Measurements from ENCODE around the gene NRF1. TPM values are rescaled to one million over a fixed set of nuclear protein-coding genes. Genes with fewer than 3 reads are reported as not detected.

NRF1 gene
- total RNA-seq, 1 donor from 2014 or later = 19.3 TPM

DNA sequence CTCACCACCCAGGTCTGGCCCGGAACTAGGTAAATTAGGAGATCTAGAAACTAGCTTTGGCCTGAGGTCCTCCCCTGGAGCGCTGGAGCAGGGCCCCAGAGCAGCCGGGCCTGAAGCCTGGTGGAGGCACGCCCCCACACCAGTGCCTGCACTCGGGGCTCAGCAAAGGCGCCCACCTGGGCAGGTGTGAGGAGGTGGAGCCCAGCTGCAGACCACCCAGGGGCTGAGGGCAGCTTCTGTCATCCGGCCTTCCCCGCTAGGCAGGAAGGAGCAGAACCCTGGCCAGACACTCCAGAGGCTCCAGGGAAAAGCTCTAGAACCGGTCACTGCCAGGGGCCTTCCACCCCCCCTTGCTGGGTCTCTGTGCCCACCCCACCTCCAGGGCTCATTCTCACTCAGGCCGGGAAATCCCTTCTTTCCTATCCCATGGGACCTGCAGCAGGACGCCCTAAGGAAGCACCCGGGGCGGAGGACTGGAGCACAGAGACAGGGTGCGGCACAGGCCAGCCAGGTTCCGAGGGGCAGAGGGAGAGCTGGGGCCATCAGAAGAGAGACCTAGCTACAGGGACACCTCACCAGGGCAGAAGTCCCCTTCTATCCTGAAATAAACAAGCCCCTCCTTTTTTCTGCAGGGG is 161.2 kb downstream of the NRF1 start:
- Histone ChIP-seq H3K36me3 (no peaks in the 10 kb centered on the region), H3K27me3 (peaks cover 19% of the 10 kb centered on the region), H3K9me3 (no peaks in the 10 kb centered on the region), H3K27ac (no peak overlapping the region), H3K4me1 (no peaks in the 10 kb centered on the region), H3K4me3 (no peak overlapping the region)
- ATAC-seq = no peak
- TF ChIP-seq, protein P1, sequence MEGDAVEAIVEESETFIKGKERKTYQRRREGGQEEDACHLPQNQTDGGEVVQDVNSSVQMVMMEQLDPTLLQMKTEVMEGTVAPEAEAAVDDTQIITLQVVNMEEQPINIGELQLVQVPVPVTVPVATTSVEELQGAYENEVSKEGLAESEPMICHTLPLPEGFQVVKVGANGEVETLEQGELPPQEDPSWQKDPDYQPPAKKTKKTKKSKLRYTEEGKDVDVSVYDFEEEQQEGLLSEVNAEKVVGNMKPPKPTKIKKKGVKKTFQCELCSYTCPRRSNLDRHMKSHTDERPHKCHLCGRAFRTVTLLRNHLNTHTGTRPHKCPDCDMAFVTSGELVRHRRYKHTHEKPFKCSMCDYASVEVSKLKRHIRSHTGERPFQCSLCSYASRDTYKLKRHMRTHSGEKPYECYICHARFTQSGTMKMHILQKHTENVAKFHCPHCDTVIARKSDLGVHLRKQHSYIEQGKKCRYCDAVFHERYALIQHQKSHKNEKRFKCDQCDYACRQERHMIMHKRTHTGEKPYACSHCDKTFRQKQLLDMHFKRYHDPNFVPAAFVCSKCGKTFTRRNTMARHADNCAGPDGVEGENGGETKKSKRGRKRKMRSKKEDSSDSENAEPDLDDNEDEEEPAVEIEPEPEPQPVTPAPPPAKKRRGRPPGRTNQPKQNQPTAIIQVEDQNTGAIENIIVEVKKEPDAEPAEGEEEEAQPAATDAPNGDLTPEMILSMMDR (IDR thresholded peaks at IDR 0.05) = no peak
- intact Hi-C loops (cut with DNase I) = no loop called here
- no peak for DNase-seq

DNA sequence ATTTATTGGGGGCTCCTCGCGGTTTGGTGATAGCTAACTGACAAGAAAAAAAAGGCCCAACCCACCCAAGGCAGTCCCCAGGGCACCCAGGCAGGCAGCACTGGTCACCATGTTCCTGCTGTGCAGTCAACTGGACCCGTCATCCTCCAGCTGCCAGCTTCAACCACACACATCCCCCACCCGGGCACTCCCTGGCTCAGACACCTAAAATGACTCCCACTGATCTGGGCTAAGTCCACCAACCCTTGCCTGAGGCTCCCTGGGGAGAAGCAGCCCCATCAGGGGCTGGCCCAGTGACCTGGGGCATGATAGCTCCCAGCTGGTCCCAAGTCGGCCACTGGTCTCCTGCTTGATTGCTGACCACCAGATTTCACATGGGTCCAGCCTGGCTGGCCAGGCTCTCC is 161.8 kb downstream of the NRF1 start:
- DNase-seq = no peak
- no peaks in the 10 kb centered on the region for H3K9me3 ChIP-seq
- no peak overlapping the region for H3K27ac ChIP-seq
- H3K4me3 ChIP-seq = no peak overlapping the region
- intact Hi-C loops (cut with DNase I) = no loop called here
- peaks cover 25% of the 10 kb centered on the region for H3K27me3 ChIP-seq
- TF ChIP-seq, protein P1 (IDR thresholded peaks at IDR 0.05) = no peak
- no peak for ATAC-seq
- H3K36me3 ChIP-seq = no peaks in the 10 kb centered on the region
- peaks cover under 1% of the 10 kb centered on the region for H3K4me1 ChIP-seq

DNA sequence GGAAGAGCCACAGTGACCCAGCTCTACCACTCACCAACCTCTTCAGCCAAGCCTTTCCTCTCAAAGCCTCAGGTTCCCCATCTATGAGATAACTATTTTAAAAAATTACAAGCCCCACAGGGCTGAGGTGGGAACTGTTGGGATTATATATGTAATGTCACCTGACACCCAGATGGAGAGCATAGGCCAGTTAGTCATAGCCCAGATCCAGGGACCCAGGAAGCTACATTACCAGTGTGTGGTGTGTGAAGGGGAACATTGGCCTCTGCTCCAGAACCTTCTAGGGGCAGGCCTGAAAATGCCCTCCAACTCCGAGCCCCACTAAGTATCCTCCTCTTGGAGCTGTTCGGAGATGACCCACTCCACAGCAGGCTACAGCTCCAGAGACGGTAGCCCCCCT is 162.4 kb downstream of the NRF1 start:
- DNase-seq = no peak
- Histone ChIP-seq H3K9me3 (no peaks in the 10 kb centered on the region), H3K4me1 (peaks cover 6% of the 10 kb centered on the region), H3K27me3 (peaks cover 30% of the 10 kb centered on the region), H3K36me3 (no peaks in the 10 kb centered on the region), H3K4me3 (no peak overlapping the region), H3K27ac (no peak overlapping the region)
- TF ChIP-seq, protein P1 (IDR thresholded peaks at IDR 0.05) = no peak
- intact Hi-C loops (cut with DNase I) = no loop called here
- no peak for ATAC-seq

DNA sequence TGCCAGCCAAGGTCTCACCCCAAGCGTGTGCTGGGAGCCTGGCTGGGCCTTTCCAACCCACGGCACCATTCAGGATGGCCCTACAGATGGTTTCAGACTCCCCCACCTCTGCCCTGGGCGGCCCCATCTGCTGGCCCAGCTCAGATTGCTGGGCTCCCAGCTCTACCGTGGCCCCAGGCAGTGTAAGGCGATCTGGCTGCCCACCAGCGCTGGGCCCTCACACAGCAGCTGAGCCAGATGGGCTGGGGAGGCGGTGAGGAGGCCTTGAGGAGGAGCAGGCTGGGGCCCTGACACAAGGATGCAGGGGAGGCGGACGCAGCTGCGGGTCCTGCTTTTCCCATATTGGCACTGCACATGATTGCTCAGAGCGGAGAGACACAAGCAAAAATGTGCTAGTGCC is 162.8 kb downstream of the NRF1 start:
- Histone ChIP-seq H3K36me3 (no peaks in the 10 kb centered on the region), H3K27me3 (peaks cover 35% of the 10 kb centered on the region), H3K4me3 (no peak overlapping the region), H3K4me1 (peaks cover 11% of the 10 kb centered on the region), H3K27ac (no peak overlapping the region), H3K9me3 (no peaks in the 10 kb centered on the region)
- no peak for ATAC-seq
- intact Hi-C loops (cut with DNase I) = no loop called here
- TF ChIP-seq, protein P1 (IDR thresholded peaks at IDR 0.05) = no peak
- no peak for DNase-seq

DNA sequence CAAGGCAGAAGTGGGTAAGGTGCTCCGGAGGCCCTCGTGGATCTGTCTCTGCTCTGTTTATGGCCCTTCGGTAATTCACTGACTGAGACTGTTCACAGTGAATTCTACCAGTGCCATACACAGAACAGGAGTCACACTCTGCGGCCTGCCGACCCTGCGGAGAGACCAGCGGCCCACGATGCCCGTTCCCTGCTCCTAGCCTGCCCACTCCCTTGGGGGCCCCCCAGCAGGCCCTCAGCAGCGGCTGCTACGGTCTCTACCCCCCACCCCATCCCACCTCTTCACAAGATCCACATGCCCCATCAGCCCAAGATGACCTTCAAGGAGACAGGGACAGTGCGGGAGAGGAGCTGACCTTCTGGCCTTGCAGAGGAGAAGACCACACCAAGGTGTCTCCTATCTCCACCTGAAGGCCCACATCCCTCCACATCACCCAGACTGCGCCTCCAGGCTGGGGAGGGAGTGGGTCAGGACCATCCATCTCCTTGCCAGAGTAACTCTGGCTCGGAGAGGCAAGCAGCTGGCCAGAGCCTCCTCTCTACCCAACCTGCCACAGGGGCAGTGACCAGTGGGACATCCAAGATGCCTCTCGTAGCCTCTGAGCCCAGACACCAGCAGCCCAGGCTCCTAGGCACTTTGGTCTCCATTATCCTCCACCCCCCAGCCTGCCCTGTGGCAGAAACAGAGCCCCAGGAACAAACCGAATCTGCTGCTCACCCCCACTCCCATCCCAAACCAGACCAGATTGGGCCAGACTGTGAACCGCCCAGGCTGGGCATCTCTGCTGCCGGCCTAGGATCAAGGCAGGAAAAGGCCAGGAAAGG is 163.6 kb downstream of the NRF1 start:
- H3K4me3 ChIP-seq = no peak overlapping the region
- no peak overlapping the region for H3K27ac ChIP-seq
- TF ChIP-seq, protein P1 (IDR thresholded peaks at IDR 0.05) = no peak
- DNase-seq = no peak
- H3K9me3 ChIP-seq = no peaks in the 10 kb centered on the region
- intact Hi-C loops (cut with DNase I) = no loop called here
- no peaks in the 10 kb centered on the region for H3K36me3 ChIP-seq
- H3K27me3 ChIP-seq = peaks cover 42% of the 10 kb centered on the region
- peaks cover 18% of the 10 kb centered on the region for H3K4me1 ChIP-seq
- no peak for ATAC-seq
